Kidney tubule cell (primary cell): ENCODE data around the gene SLC35F1.
"Not testable (repeated sequence)": the region's sequence is repeated elsewhere in the genome, so short reads cannot be mapped to it uniquely, and the experiment has no call there.

Experiments
- DNase-seq: peaks from one replicate; pipeline ENCODE4 v3.0.0-alpha.2; 2018; ENCODE audit warnings: low spot score

Gene SLC35F1

DNA sequence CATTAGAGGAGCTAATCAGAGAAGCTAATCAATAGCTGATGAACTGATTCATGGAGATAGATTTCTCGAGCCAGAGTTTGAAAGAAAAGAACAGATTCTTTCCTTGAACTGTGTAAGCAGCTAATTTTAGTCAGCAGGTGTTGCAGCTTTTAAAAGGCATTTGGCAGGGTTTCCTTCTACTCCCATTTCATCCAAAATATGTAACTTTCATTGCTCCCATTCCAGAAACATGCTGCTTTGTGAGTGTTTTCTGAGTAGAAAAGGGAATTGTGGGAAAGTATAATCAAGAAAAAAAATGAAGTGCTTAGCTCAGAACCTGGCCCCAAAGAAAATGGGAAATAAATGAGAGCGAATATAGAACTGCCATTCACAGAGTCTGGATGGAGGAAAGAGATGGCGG is 20.8 kb downstream of the SLC35F1 start:
- DNase-seq, result no peak

DNA sequence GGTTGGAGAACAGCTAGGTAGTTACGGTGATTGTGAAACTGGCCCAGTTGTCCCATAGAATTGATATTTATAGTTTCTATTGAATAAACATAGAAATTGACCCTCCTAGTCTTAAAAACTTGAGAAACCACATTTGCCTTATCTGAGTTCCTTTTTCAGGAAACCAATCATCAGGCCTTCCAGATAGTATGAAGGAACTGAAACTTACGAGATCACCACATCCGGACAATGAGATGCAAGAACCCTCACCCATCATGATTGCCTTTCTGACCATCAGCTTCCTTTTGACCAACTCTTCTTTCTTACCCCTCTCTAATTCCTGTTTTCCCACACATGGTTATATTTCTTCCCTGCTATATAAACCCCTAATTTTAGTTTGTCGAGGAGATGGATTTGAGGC is 21.8 kb downstream of the SLC35F1 start:
- DNase-seq, result no peak

DNA sequence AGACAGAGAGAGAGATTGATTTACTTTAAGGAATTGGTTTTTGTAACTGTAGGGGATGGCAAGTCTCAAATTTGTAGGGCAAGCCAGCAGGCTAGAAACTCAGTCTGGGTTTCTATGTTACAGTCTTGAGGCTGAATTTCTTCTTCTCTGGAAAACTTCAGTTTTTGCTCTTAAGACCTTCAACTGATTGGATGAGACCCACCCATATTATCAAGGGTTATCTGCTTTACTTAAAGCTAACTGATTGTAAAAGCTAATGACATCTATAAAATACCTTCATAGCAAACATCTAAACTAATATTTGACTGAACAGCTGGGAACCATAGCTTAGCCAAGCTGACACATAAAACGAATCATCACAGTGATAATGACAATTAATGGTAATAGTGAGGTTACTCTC is 22.4 kb downstream of the SLC35F1 start:
- no peak for DNase-seq

DNA sequence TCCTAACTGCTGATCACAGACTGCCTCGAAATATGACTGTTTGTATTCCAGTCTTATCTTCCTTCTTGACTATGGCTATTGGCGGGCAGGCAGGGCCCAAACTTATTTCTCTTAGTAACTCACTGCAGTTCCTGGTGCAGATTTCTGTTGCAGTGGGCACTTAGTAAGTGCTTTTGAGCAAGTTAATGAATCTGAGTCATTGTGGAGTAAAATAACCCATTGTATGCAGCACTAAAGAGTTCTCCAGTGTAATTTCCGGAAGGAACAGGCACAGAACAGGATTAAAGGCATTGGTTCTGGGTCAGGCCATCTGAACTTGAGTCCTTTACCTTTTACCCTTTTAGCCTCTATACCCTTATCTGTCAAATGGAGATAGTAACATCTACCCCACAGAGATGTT is 23.6 kb downstream of the SLC35F1 start:
- DNase-seq, result no peak

DNA sequence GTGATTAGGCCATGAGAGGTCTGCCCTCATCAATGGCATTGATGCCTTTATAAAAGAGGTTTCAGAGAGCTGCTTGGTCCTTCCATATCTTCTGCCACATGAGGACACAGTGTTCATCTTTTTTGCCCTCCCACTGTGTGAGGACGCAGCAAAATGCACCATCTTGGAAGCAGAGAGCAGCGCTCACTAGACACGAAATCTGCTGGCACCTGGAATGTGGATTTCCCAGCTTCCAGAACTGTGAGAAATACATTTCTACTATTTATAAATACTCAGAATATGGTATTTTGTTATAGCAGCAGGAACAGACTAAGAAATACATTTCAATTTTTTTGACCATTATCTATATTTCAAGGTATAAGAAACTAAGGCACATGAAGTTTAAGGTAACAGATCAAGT is 24.9 kb downstream of the SLC35F1 start:
- DNase-seq, result no peak

DNA sequence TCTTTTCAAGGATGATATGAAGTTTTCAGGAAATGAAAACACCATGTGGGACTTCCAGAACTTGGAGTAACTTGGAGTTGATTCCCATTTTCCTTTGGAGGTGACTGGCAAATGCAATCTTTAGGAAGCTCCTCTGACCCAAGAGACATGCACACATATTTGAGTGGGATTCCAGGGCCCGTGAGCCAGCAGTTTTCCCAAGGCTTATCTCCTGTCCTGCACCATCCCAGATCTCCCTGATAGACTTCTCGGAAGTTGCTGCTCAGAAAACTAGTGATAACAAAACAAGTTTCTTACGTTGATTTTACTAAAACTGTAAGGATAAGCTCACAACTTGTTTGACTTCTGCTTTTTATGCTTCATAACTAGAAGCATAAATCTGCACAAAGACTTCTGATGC is 25.6 kb downstream of the SLC35F1 start:
- DNase-seq, result no peak

DNA sequence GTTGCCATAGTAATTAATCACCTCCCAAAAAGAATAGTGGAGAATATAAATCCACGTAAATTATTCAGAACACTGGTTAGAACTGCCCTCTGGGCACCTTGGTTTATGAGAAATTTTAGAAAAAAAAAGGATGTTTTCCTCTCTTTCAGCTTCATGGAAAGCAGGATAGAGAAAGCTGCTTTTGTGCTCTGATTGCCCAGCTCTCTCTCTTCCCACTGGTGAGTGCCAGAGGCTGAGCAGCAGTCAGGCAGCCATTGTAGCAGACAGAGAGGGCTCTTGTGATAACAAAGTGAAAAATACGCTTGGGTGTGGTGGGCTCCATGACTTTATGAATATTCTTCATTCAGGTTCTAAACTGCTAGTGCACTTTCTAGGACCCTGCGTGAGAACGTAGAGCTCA is 26.4 kb downstream of the SLC35F1 start:
- no peak for DNase-seq

DNA sequence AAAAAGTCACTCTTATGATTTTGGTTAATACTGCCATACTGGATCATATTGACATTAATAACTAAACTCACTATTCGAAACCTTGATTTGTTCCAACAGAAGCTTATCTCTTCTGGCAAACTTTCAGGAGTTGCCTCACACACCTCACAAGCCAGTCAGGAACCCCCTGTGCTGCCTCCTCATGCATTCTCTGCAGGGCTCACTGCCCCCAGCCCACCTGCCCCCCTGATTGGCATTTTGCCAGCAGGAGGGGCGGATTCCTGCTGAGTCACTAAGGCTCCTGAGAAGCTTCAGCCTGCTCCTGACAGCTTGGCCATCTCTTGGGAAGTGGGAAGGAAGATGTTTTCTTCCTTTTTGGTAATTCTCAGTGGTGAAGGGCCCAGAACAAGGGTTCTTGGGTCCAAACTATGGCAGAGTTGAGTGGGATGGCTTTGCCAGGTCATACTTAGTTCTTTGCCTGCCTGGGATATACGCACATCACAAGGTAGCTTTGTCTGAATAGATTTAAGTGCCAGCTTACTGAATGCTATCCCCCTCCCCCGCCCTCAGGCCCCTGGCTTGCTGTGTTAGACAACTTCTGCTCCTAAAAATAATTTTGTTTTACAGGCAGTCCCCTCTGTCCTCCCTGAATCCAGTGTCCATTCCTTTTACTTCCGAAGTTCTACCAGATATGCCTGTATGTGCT is 31.4 kb downstream of the SLC35F1 start:
- peak; percentile 17 for DNase-seq

DNA sequence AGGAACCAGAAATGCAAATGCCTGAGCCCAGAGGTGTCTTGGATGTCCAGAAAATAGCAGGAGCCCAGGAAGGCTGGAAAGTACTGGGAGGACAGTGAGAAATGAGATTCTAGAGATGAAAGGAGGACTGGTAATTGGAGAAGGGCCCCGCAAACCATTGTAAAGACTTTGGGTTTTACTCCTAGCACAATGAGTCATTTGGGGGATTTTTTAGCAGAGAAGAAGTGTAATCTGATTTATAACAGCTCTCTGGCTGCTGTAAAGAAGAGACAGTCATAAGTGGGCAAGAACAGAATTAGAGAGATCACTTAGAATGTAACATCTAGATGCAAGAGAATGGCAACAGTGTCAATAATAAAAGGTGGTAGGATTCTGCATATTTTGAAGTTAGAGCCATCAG is 40.2 kb downstream of the SLC35F1 start:
- DNase-seq, result no peak

DNA sequence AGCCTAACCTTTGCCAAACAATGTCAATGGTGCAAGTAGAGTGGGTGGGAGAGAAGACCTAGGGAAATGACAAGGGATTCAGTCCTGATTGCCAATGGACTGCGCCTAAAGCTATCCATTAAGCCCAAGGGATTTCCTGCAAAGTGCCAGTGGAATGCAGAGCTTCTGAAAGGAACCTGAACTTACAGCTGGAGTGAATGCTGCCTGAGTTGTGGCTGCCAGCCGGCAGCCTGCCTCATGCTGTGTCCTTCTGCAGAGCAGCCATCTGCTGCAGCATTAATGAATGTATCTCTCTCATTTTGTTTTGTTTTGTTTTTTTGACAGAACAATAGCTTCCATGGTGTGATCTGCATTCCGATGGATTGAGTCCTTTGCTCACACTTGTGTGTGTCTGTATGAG is 44.7 kb downstream of the SLC35F1 start:
- no peak for DNase-seq

DNA sequence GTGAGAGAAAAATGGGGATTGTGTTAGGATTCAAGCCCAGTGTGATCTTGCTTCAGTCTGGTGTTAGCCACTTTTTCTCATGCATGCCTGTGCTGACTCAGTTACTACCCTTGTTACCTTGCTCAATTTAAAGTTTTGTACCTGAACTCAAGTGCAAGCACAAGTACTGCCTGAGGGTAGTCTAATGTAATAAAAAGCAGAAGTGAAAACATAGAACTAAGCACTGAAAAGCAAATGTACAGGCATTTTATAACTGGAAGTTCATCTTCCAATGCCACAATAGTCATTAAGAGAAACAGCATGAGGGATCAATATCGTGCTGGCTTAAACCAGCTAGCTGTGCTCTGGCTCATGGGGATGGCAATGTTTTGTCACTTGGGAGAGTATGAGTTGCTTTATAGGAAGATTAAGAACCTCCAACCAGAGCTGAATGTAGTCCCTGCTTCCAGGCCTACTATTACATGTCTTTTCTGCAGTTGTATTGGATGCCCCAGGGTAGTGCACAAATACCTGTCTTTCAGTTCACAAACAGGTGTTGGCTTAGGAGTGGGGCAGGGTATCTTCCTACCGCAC is 48.7 kb downstream of the SLC35F1 start:
- no peak for DNase-seq

DNA sequence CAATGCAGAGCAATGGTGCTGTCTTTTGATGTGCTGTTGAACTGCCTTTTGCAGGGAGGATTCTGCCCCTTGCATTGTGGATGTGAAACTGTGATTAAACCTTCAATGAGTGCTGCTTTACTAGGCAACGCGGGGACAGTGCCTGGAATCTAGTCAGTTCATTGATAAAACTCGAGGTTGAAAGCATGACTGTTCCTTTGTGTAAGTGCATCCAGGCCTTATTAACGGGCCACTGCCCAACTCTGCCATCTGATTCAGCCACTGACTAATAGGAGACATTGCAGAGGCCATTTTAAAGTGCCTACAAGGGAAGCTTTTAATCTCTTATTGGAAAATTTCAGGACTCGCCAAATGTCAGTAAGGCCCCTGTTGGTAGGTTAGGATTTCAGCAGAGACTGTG is 49.3 kb downstream of the SLC35F1 start:
- DNase-seq, result peak; percentile 53

DNA sequence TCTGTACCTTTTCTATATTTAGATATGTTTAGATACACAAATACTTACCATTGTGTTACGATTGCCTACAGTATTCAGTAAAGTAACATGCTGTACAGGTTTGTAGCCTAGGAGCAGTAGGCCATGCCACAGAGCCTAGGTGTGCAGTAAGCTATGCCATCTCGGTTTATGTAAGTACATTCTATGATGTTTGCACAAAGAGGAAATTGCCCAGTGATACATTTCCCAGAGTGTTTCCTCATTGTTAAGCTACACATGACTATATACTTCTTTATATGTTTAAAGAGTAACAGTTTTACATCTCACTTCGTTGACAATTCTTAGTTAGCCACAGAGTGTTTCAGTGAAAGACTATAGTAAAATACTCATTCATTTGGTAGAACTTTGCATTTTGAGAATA is 51.5 kb downstream of the SLC35F1 start:
- DNase-seq, result no peak

DNA sequence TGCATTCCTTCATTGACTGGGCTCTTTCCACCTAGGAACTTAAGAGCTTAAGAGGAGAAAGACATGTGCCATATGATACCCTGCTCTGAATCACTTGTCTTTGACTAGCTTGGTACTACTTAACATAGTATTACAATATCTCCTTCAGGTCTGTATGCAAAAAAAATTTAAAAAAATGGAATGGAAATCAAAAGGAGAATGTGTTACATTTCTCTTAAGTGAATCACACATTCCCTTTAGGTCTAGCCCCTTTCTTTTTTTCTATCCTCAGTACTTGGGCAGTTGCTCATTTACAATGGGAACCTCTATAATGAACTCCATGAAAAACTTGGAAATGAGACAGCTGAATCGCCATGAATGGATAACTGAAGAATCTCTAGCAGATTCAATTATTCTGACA is 53.8 kb downstream of the SLC35F1 start:
- DNase-seq, result no peak

DNA sequence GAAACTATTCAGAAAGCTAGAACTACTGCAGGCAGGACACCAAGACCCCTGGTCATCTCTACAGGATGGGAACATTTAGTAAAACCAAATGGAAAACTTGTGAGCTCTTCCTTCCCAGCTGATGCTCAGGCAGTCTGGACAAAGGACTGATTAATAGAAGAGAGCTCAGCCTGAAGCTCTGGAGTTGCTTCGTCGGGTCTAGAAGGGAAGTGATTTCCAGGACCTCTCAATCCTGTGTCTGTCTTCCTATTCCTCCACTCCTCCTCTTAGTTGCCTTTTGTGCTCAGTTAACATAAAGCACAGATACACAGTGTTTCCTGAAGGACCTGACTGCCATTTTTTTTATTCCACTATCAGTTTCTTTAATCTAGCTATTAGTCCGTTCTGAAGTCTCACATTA is 54.2 kb downstream of the SLC35F1 start:
- no peak for DNase-seq

DNA sequence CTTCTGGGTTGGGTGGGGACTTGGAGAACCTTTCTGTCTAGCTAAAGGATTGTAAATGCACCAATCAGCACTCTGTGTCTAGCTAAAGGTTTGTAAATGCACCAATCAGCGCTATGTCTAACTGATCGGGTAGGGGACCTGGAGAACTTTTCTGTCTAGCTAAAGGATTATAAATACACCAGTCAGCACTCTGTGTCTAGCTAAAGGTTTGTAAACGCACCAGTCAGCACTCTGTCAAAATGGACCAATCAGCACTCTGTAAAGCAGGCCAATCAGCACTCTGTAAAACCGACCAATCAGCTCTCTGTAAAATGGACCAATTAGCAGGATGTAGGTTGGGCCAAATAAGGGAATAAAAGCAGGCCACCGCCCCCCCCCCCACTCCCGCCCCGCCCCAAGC is 58.7 kb downstream of the SLC35F1 start:
- not testable (repeated sequence) for DNase-seq

DNA sequence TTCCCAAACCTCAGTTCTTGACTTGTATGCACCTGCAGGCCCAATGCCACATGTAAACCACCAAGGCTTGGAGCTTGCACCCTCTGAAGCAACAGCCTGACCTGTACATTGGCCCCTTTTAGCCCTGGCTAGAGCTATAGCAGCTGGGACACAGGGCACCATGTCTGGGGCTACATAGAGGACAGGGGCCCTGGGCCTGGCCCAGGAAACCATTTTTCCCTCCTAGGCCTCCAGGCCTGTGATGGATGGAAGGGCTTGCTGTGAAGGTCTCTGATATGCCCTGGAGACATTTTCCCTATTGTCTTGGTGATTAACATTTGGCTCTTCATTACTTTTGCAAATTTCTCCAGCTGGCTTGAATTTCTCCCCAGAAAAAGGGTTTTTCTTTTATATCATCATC is 64.6 kb downstream of the SLC35F1 start:
- no peak for DNase-seq

DNA sequence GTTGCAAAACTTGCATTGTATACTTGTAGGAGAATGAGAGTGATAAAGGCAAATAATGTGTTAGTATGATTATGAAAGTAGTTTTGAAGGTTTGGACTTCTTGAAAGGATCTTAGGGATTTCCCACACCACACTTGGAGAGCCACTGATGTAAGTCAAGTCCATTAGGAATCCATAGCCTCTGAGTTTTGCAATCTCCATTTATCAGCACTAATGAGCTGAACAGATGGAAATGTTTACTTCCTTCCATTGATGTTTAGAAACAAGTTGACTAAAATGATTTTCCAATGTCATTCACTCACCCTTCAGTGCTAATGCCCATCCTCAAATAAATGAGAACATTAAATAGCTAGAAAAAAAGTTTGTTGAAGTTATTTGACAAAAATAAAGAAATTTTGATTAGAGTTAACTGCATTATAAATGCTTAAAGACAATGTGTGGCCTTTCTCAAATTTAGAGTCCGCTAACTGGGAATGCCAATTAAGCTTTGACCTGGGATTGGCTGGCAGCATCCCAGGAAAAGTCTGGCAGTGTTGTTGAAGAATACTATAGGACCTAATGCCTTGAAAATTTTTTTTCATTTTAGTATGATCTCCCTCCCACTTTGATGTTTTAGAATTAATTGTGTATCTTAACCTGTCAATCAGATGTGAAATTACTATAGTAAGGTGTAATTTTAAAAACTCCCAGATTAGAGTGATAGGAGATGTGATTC is 68.0 kb downstream of the SLC35F1 start:
- DNase-seq, result no peak

DNA sequence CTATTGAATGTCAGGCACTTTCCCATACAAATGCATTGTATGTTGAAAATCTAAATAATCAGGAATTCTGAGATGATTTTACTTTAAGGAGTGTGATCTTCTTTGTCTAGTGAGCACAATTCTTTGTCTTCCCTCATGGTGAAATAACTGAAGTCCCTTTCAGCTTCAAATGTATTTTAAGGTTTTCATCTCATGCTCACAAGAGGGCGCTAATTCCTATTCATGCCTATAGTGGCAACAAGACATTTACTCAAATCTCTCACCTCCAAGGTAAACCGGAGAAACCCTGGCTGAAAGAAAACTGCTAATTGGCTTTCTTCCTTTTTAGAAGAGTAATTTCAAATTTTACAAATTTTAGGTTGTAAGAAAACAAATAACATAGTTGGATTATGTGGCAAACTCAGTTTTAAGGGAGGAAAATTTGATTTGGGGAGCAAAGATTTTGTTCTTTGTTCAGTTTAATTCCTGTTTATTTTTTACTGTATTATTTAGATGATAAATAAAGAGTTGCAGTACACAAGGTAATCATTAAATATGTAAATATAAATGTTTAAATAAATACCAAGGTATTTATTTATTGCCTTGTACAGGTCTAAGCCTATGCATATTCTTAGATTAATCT is 69.1 kb downstream of the SLC35F1 start:
- peak; percentile 62 for DNase-seq

DNA sequence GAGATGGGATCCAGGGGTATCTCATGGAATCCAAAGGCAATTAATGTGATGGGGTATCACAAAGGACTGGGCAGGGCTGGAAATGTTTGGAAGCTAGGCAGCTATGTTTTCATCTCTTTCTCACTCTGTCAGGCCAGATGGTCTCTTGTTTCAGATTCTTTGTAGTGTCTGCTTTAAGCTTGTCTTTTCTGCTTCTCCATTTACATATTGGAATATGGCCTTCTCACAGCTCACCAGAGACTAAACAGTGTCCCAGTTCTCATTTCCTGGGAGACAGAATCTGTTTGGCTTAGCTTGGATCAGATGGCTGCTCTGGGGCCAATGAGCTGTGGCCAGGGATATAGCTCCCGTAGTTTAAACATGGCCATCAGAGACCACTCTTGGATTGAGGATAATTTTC is 78.9 kb downstream of the SLC35F1 start:
- no peak for DNase-seq

DNA sequence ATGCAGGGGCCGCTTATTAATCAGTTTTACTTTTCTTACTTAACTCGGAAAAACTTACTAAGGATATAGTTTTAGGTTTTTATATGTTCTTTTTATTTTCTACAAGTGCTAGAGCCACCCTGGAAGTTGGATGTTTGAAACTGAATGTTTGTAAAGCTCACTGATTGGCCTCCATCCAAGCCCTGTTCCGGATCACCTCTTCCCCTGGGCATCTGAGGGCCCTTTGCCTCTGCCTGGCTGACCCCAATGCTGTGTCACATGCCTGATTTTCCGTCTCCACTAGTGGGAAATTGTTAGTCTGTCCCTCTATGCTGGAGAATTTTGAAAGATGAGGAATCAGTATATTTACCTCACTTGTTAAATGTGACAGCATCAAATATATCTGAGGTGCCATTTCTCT is 79.3 kb downstream of the SLC35F1 start:
- DNase-seq, result peak; percentile 9

DNA sequence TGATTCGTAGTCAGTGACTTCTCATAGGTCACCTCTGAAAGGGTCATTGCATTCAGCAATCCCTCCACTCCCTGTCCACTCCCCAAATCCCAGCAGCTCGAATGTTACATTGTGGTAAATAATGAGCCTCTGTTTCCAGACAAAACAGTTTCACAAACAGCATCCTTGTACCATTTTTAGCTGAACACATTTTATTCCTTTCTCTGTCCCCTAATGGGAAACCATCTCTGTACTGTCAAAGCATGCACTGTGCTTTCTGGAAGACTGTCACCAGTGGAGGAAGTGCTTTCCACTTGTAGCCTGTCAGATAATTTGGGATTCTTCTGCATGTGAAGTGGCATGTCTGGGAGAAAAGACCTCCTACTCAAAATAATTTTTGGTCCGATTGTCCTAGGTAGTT is 82.0 kb downstream of the SLC35F1 start:
- no peak for DNase-seq

DNA sequence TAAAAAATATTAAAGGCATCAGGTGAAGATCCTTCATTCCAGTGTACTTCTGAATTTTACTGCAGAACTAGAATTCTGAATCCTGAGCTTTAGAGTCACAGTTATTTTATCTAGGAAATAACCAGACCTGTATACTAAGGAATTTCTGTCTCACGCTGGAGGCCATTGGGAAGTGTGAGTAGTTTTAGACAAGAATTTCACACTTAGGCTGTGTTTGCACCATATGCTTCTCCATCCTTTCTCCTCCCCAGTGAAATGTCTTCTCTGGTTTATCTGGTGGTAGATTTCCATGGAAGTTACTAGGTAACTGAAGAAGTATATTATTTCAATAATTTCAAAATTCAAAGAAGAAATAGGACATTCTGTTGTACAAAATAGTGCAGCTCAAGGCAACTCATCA is 83.1 kb downstream of the SLC35F1 start:
- no peak for DNase-seq
